GM19324 (cell line): ENCODE results near the gene SULT6B1.
"Not testable (repeated sequence)": the region's sequence is repeated elsewhere in the genome, so short reads cannot be mapped to it uniquely, and the experiment has no call there.

Experiments
- ATAC-seq: cut with Tn5 transposase; IDR thresholded peaks from one replicate; pipeline ENCODE4 v1.9.1; 2021; ENCODE audit warnings: mild to moderate bottlenecking, moderate library complexity; ENCODE audit not compliant: unreplicated experiment, low FRiP score

Gene SULT6B1, protein sequence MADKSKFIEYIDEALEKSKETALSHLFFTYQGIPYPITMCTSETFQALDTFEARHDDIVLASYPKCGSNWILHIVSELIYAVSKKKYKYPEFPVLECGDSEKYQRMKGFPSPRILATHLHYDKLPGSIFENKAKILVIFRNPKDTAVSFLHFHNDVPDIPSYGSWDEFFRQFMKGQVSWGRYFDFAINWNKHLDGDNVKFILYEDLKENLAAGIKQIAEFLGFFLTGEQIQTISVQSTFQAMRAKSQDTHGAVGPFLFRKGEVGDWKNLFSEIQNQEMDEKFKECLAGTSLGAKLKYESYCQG

GRCh38 chr2:37188570-37188969 is at the start of gene SULT6B1:
SULT6B1 (minus strand) TSS chr2:37188670; CDS start chr2:37188640, 30 bp downstream.
- ATAC-seq = no peak

GRCh38 chr2:37232131-37232933 is 43.9 kb upstream of the SULT6B1 start:
- no peak for ATAC-seq

- ATAC-seq = peak; percentile 98
Measured at GRCh38 chr2:37231241-37232130, 43.0 kb upstream of the SULT6B1 start, which contains the start of the genes CEBPZ and NDUFAF7. CEBPZ (minus strand) TSS chr2:37231596; CDS start chr2:37231567, 29 bp downstream. NDUFAF7 (plus strand) TSS chr2:37231658; CDS start chr2:37231706, 48 bp downstream.

- no peak for ATAC-seq
Measured at GRCh38 chr2:37230581-37230980, 42.1 kb upstream of the SULT6B1 start.

DNA sequence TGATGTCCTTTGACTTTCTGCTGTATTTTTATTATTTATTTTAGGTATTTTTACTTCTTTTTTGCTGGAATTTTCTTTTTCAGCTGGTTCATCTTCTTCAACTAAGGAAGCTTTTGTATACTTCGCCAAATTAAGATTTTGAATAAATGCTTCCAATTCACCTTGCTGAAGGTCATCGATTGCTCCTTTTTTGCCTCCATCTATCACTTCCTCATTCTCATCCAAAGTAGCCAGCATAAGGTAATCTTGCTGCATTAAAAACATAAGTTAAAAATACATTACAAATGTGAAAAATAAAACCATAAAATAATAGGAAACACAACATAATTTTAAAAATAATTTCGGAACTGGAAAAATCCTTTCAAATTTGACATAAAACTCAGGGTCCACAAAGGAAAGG is 40.3 kb upstream of the SULT6B1 start:
- no peak for ATAC-seq

DNA sequence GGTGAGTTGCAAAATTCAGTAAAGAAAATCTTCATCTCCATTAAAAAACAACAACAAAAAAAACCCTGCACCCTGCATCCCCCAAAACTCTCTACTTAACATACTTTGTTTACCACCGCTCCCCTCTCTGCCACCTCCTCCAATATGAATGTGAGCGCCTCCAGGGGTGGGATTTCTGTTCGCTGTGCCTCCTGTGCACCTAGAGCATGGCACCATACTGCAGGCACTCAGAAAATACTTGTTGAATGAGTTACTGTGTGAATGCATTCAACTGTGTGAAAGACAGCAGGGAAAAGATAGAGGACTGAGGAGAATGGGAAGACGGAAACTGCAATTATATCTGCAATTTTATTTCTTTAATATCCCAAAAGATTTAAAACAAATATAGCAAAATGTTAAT is 38.4 kb upstream of the SULT6B1 start:
- ATAC-seq = no peak

GRCh38 chr2:37225129-37225528 is 36.7 kb upstream of the SULT6B1 start:
- not testable (repeated sequence) for ATAC-seq

GRCh38 chr2:37224063-37224462 is 35.6 kb upstream of the SULT6B1 start:
- ATAC-seq = no peak

- no peak for ATAC-seq
Measured at GRCh38 chr2:37223131-37223530, 34.7 kb upstream of the SULT6B1 start.

- no peak for ATAC-seq
Measured at GRCh38 chr2:37219046-37219445, 30.6 kb upstream of the SULT6B1 start.

- no peak for ATAC-seq
Measured at GRCh38 chr2:37215250-37215649, 26.8 kb upstream of the SULT6B1 start.

GRCh38 chr2:37211939-37212338 is 23.5 kb upstream of the SULT6B1 start:
- ATAC-seq = no peak

GRCh38 chr2:37211212-37211611 is 22.7 kb upstream of the SULT6B1 start:
- ATAC-seq = no peak

- not testable (repeated sequence) for ATAC-seq
Measured at GRCh38 chr2:37206760-37207159, 18.3 kb upstream of the SULT6B1 start.

DNA sequence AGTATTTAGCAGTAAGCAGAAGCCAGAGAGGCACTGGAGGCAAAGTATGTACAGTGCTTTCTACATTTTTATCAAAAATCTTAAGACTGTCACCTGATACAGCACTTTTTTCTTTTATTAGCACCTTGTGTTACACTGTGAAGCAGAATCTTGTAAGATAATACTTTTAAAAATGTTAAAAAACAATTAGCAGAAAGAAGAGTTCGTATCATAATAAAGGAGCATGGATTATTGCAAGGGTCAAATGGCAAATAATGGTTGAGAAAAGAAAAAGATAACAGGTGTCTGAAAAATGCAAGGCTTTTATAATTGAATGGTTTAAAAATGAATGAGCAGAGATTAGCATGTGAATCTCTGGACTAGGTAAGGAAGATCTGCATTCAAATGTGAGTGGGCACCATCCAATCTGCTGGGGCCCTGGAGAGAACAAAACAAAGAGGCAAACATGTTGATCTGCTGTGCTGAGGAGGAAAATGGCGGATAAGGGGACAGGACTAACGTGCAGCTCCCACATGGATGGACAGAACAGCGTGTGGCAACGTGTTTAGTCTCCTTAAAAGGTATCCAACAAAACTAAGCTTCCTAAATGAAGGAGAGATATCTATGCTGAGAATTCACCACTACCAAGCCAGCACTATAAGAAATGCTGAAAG is 17.3 kb upstream of the SULT6B1 start:
- no peak for ATAC-seq

- ATAC-seq = not testable (repeated sequence)
Measured at GRCh38 chr2:37205071-37205661, 16.7 kb upstream of the SULT6B1 start.

- ATAC-seq = no peak
Measured at GRCh38 chr2:37203708-37204107, 15.2 kb upstream of the SULT6B1 start.

GRCh38 chr2:37201766-37202165 is 13.3 kb upstream of the SULT6B1 start:
- no peak for ATAC-seq

- ATAC-seq = no peak
Measured at GRCh38 chr2:37201208-37201607, 12.7 kb upstream of the SULT6B1 start.

GRCh38 chr2:37198681-37199065 is 10.2 kb upstream of the SULT6B1 start:
- ATAC-seq = no peak
